ENCODE data around the gene TMPRSS9.

Gene TMPRSS9

DNA sequence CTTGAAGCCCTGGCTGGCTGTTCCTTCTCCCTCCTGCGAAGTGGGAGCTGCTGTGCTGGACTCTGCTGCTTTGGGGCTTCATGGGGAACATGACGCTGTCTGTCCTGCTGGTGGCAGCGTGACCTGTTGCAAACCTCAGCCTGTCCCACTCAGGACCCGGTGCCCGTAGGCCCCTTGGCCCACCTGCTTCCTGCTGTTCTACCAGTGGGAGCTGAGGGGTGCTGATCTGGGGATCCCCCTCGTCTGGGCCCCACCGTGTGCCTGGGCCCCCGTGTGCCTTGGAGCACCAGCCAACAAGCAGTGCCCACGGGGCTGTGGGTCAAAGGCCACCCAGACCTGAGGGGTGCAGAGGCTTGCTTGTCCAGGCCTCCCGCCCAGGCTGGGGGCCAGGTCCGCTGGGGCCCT, 26.3 kb upstream of the TMPRSS9 start:
- TF ChIP-seq CTCF (conservative IDR thresholded peaks at IDR 0.05; ENCODE audit: low read length) (peak; percentile 54), EZH2phosphoT487 (IDR thresholded peaks at IDR 0.05; ENCODE audit: borderline replicate concordance) (no peak)
- no peaks in the 10 kb centered on the region for H3K9me3 ChIP-seq (ENCODE audit: insufficient read depth, low read depth, low read length)
- peaks cover 45% of the 10 kb centered on the region for H3K4me1 ChIP-seq (ENCODE audit: insufficient read depth, low read length, poor library complexity, severe bottlenecking)
- no peak overlapping the region for H2AFZ ChIP-seq (ENCODE audit: low read length)
- peak overlapping the region; percentile 99 for H3K9ac ChIP-seq (ENCODE audit: low read depth, low read length, poor library complexity, severe bottlenecking)
- H3K4me2 ChIP-seq (ENCODE audit: low read depth, low read length, poor library complexity, severe bottlenecking): peak overlapping the region; percentile 85
- peaks cover 49% of the 10 kb centered on the region for H4K20me1 ChIP-seq (ENCODE audit: insufficient read depth, low read length, poor library complexity, severe bottlenecking)
- peaks cover 2% of the 10 kb centered on the region for H3K27me3 ChIP-seq (ENCODE audit: insufficient read depth, low read length, poor library complexity, severe bottlenecking)
- H3K4me3 ChIP-seq (ENCODE audit: low read length, poor library complexity, severe bottlenecking): peak overlapping the region; percentile 98
- peaks cover 90% of the 10 kb centered on the region for H3K79me2 ChIP-seq (ENCODE audit: insufficient read depth, low read length)
- peaks cover 6% of the 10 kb centered on the region for H3F3A ChIP-seq (ENCODE audit: low read depth)
- H3K36me3 ChIP-seq (ENCODE audit: insufficient read depth, low read length): no peaks in the 10 kb centered on the region; the same call in 1 of the 2 replicates
- H3K9me2 ChIP-seq (replicated peaks; ENCODE audit: low read depth, low read length): no peaks in the 10 kb centered on the region

GRCh38 chr19:2334426-2334825, 25.6 kb upstream of the TMPRSS9 start:
- Histone ChIP-seq H3K9me3 (ENCODE audit: insufficient read depth, low read depth, low read length) (no peaks in the 10 kb centered on the region), H3K9me2 (replicated peaks; ENCODE audit: low read depth, low read length) (no peaks in the 10 kb centered on the region), H3K9ac (ENCODE audit: low read depth, low read length, poor library complexity, severe bottlenecking) (peak overlapping the region; percentile 99), H2AFZ (ENCODE audit: low read length) (no peak overlapping the region), H4K20me1 (ENCODE audit: insufficient read depth, low read length, poor library complexity, severe bottlenecking) (peaks cover 43% of the 10 kb centered on the region), H3K36me3 (ENCODE audit: insufficient read depth, low read length) (peaks cover 5% of the 10 kb centered on the region; the same call in 1 of the 2 replicates), H3K27me3 (ENCODE audit: insufficient read depth, low read length, poor library complexity, severe bottlenecking) (no peaks in the 10 kb centered on the region), H3F3A (ENCODE audit: low read depth) (peaks cover 6% of the 10 kb centered on the region), H3K4me1 (ENCODE audit: insufficient read depth, low read length, poor library complexity, severe bottlenecking) (peaks cover 41% of the 10 kb centered on the region), H3K79me2 (ENCODE audit: insufficient read depth, low read length) (peaks cover 84% of the 10 kb centered on the region), H3K4me3 (ENCODE audit: low read length, poor library complexity, severe bottlenecking) (no peak overlapping the region), H3K4me2 (ENCODE audit: low read depth, low read length, poor library complexity, severe bottlenecking) (peak overlapping the region; percentile 85)
- TF ChIP-seq CTCF (conservative IDR thresholded peaks at IDR 0.05; ENCODE audit: low read length) (no peak), EZH2phosphoT487 (IDR thresholded peaks at IDR 0.05; ENCODE audit: borderline replicate concordance) (no peak)

DNA sequence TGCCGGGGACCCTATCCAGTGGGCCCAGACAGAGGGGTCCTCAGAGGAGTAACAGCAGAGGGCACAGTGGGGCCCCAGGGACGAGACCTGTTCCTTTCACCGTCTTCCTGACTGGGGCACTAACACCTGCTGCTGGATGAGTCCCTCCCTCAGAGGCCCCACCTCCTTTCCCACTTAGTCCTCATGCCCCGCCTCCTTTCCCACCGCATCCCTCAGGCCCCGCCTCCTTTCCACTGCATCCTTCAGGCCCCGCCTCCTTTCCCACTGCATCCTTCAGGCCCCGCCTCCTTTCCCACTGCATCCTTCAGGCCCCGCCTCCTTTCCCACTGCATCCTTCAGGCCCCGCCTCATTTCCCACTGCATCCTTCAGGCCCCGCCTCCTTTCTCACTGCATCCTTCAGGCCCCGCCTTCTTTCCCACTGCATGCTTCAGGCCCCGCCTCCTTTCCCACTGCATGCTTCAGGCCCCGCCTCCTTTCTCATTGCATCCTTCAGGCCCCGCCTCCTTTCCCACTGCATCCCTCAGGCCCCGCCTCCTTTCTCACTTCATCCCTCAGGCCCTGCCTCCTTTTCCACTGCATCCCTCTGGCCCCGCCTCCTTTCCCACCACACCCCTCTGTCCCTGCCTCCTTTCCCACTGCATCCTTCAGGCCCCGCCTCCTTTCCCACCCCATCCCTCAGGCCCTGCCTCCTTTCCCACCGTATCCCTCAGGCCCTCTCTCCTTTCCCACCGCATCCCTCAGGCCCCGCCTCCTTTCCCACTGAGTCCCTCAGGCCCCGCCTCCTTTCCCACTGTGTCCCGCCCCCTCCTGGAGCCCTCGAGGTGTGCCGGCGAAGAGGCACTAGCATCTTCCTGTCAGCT, 24.8 kb upstream of the TMPRSS9 start:
- H3K4me3 ChIP-seq (ENCODE audit: low read length, poor library complexity, severe bottlenecking): no peak overlapping the region
- peaks cover 6% of the 10 kb centered on the region for H3F3A ChIP-seq (ENCODE audit: low read depth)
- no peaks in the 10 kb centered on the region for H3K9me3 ChIP-seq (ENCODE audit: insufficient read depth, low read depth, low read length)
- peaks cover 5% of the 10 kb centered on the region; the same call in 1 of the 2 replicates for H3K36me3 ChIP-seq (ENCODE audit: insufficient read depth, low read length)
- H3K27me3 ChIP-seq (ENCODE audit: insufficient read depth, low read length, poor library complexity, severe bottlenecking): no peaks in the 10 kb centered on the region
- no peak overlapping the region for H3K9ac ChIP-seq (ENCODE audit: low read depth, low read length, poor library complexity, severe bottlenecking)
- H3K79me2 ChIP-seq (ENCODE audit: insufficient read depth, low read length): peaks cover 76% of the 10 kb centered on the region
- peaks cover 35% of the 10 kb centered on the region for H3K4me1 ChIP-seq (ENCODE audit: insufficient read depth, low read length, poor library complexity, severe bottlenecking)
- H3K9me2 ChIP-seq (replicated peaks; ENCODE audit: low read depth, low read length): no peaks in the 10 kb centered on the region
- no peak for TF ChIP-seq CTCF (conservative IDR thresholded peaks at IDR 0.05; ENCODE audit: low read length)
- no peak for TF ChIP-seq EZH2phosphoT487 (IDR thresholded peaks at IDR 0.05; ENCODE audit: borderline replicate concordance)
- H4K20me1 ChIP-seq (ENCODE audit: insufficient read depth, low read length, poor library complexity, severe bottlenecking): peaks cover 43% of the 10 kb centered on the region
- H3K4me2 ChIP-seq (ENCODE audit: low read depth, low read length, poor library complexity, severe bottlenecking): peak overlapping the region; percentile 9
- no peak overlapping the region for H2AFZ ChIP-seq (ENCODE audit: low read length)
